Tibial nerve (tissue), 4 donors: Measurements from ENCODE around the gene HCFC1R1. TPM values are rescaled to one million over a fixed set of nuclear protein-coding genes. Genes with fewer than 3 reads are reported as not detected.

ENCODE experiments used
- DNase-seq, 2 donors: peaks; one replicate each; pipeline ENCODE4 v3.0.0-alpha.2; 2019; ENCODE audit warnings: low spot score in 2 of 2
- H3K27ac ChIP-seq, 4 donors: fragments of 200-600 bp; sonication (generic) in 3 of 4; one replicate each; pipeline ENCODE4 v1.5.1; 2017 to 2019; ENCODE audit warnings: mild to moderate bottlenecking in 1 of 4
- H3K27me3 ChIP-seq, 2 donors: fragments of 200-600 bp; sonication (generic) in 1 of 2; one replicate each; pipeline versions ENCODE4 v1.5.1 to v1.6.0; 2017 to 2019
- H3K36me3 ChIP-seq, 3 donors: fragments of 200-600 bp; sonication (generic); one replicate each; pipeline ENCODE4 v1.5.1; 2018 to 2019
- H3K4me1 ChIP-seq, 4 donors: fragments of 200-600 bp; sonication (generic) in 3 of 4; one replicate each; pipeline ENCODE4 v1.5.1; 2017 to 2019
- H3K4me3 ChIP-seq, 4 donors: fragments of 200-600 bp; sonication (generic) in 3 of 4; one replicate each; pipeline ENCODE4 v1.5.1; 2017 to 2019; ENCODE audit warnings: mild to moderate bottlenecking in 1 of 4, moderate library complexity in 1 of 4
- H3K9me3 ChIP-seq, 4 donors: fragments of 200-600 bp; sonication (generic) in 3 of 4; one replicate each; pipeline ENCODE4 v1.5.1; 2017 to 2019
- CTCF ChIP-seq, 5 experiments: fragments of 200-600 bp in 3 of 5; fragments of 450-650 bp in 2 of 5; sonication (generic) in 3 of 5; IDR thresholded peaks; one replicate each; pipeline ENCODE4 v1.5.1; 2016 to 2019; ENCODE audit warnings: antibody characterized with exemption in 5 of 5, mild to moderate bottlenecking in 3 of 5, moderate library complexity in 2 of 5
- EP300 ChIP-seq, 2 donors: sonication (generic); formaldehyde crosslinking; IDR thresholded peaks; one replicate each; pipeline ENCODE4 v1.6.1; 2017; ENCODE audit warnings: antibody characterized with exemption in 2 of 2, mild to moderate bottlenecking in 1 of 2
- POLR2A ChIP-seq, 2 donors: fragments of 450-650 bp; IDR thresholded peaks; one replicate each; pipeline ENCODE4 v1.6.1; 2017; ENCODE audit warnings: antibody characterized with exemption in 2 of 2, mild to moderate bottlenecking in 2 of 2, moderate library complexity in 2 of 2
- WGBS, 2 donors: methylation state at CpG; one replicate each; pipeline ENCODE4 v1.1.5; 2018; 5-methylcytosine and 5-hydroxymethylcytosine counted together
- total RNA-seq, 4 donors: library from RNA; depleted of rRNA; stranded (reverse); fragments of >200 nt; gene quantifications; one replicate each; pipeline ENCODE4 v1.1.0, GENCODE V29; 2016

Gene HCFC1R1
- total RNA-seq, 4 donors from 2014 or later: 17.7 to 46.9 (median 38.5) TPM

DNA sequence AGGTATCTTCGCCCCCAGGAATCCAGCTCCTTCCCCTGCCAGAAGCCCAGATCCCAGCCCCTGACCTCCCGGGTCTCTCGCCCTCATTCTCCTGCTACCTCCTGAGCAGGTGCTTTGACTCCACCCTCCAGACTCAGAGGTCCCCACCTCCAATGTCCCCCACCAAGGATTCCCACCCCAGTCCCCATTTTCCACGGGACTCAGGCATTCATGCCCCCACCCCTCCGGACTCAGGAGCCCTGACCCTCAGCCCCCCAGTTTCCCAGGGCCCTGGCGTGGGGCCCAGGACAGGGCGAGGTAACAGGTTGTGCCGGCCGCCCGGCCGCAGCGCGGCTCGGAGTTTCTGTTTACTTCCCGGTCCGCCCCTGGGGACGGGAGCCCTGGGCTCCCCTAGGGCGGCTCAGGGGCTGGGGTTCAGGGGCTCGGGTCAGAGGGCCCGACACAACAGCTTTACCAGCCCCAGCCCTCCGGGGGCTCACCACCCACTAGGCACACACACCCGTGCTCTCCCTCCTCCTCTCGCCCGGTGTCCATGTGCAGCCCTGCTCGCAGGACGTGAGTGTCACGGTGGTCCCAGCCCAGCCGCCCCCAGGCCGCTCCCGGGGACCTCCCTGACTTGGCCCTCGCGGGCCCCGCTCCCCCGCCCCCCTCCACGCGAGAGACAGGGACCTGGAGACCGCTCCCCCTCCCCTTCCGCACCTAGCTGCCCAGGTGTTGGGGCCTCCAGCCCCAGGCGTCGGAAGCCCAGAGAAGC lies 12.4 kb upstream of the HCFC1R1 start:
- WGBS, 2 donors: 3 to 5% methylated on average over 22 of the region's 40 CpGs
- peaks cover 3 to 98% of the 10 kb centered on the region in 2 donors for H3K27me3 ChIP-seq
- peak overlapping the region in 1 of 4 donors; percentile 31 for H3K4me3 ChIP-seq
- peak overlapping the region in 1 of 4 donors; percentile 68 for H3K27ac ChIP-seq
- TF ChIP-seq CTCF (IDR thresholded peaks at IDR 0.05): no peak
- H3K36me3 ChIP-seq: no peaks in the 10 kb centered on the region
- DNase-seq: no peak
- H3K9me3 ChIP-seq: no peaks in the 10 kb centered on the region
- peaks cover 0 to 17% (median 0%) of the 10 kb centered on the region in 4 donors for H3K4me1 ChIP-seq

- no peak overlapping the region for H3K4me3 ChIP-seq
- WGBS, 2 donors: 37 to 45% methylated on average over 16 to 19 of the region's 19 CpGs
- H3K9me3 ChIP-seq: no peaks in the 10 kb centered on the region
- no peak for TF ChIP-seq POLR2A (IDR thresholded peaks at IDR 0.05)
- no peak for TF ChIP-seq CTCF (IDR thresholded peaks at IDR 0.05)
- TF ChIP-seq EP300 (IDR thresholded peaks at IDR 0.05): no peak
- H3K27ac ChIP-seq: no peak overlapping the region
- H3K4me1 ChIP-seq: peaks cover 0 to 17% (median 0%) of the 10 kb centered on the region in 4 donors
- DNase-seq: no peak
- peaks cover 3 to 100% of the 10 kb centered on the region in 2 donors for H3K27me3 ChIP-seq
- H3K36me3 ChIP-seq: no peaks in the 10 kb centered on the region
These were observed 11.7 kb upstream of the HCFC1R1 start for GRCh38 chr16:3035289-3035971.

DNA sequence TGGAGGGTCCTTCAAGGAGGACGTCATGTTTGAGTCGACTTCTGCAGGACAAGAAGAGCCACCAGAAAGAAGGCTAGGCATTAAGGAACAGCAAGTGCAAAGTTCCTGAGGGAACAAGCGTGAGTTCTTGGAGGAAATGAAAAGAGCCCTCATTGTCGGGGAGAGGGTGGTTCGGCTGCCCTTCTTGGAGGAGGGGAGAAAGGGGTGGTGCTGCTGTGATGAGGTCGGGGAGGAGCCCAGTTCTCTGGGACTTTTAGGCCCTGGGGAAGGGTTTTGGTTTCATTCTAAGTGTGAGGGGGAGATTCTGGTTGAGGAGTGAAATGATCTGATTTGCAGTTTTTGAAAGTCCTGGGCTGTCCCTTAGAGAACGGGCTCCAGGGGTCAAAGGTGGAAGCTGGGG lies 8.9 kb upstream of the HCFC1R1 start:
- no peaks in the 10 kb centered on the region for H3K9me3 ChIP-seq
- H3K4me3 ChIP-seq: no peak overlapping the region
- WGBS, 2 donors: 19 to 27% methylated on average over 7 of the region's 7 CpGs
- no peak for DNase-seq
- H3K36me3 ChIP-seq: no peaks in the 10 kb centered on the region
- H3K27ac ChIP-seq: no peak overlapping the region
- TF ChIP-seq POLR2A (IDR thresholded peaks at IDR 0.05): no peak
- TF ChIP-seq EP300 (IDR thresholded peaks at IDR 0.05): no peak
- no peak for TF ChIP-seq CTCF (IDR thresholded peaks at IDR 0.05)
- H3K4me1 ChIP-seq: peaks cover 0 to 39% (median 16%) of the 10 kb centered on the region in 4 donors
- H3K27me3 ChIP-seq: peaks cover under 1 to 92% of the 10 kb centered on the region in 2 donors

GRCh38 chr16:3030222-3031212 lies 6.8 kb upstream of the HCFC1R1 start:
- Histone ChIP-seq H3K4me3 (no peak overlapping the region), H3K27ac (no peak overlapping the region), H3K4me1 (peaks cover 0 to 28% (median 16%) of the 10 kb centered on the region in 4 donors), H3K27me3 (peaks cover 0 to 71% of the 10 kb centered on the region in 2 donors), H3K9me3 (no peaks in the 10 kb centered on the region), H3K36me3 (peaks cover 0 to 19% (median 5%) of the 10 kb centered on the region in 3 donors)
- 73 to 79% methylated on average over 33 of the region's 33 CpGs for WGBS, 2 donors
- no peak for TF ChIP-seq CTCF (IDR thresholded peaks at IDR 0.05)
- TF ChIP-seq EP300 (IDR thresholded peaks at IDR 0.05): no peak
- no peak for TF ChIP-seq POLR2A (IDR thresholded peaks at IDR 0.05)
- DNase-seq: no peak
